Progenitor cell of endocrine pancreas (in vitro differentiated cells): ENCODE data around the gene SPEF1. TPM values are rescaled to one million over a fixed set of nuclear protein-coding genes. Genes with fewer than 3 reads are reported as not detected.

Source experiments
- DNase-seq: peaks from one replicate; pipeline ENCODE4 v3.0.0; 2021; ENCODE audit warnings: low spot score; ENCODE audit not compliant: unreplicated experiment
- H3K27ac Mint-ChIP-seq: 2 replicates; pipeline ENCODE4 v1.8.0; 2021; ENCODE audit warnings: mild to moderate bottlenecking, moderate library complexity, mixed read lengths
- H3K27me3 Mint-ChIP-seq: 2 replicates; pipeline ENCODE4 v1.8.0; 2021; ENCODE audit warnings: mixed read lengths
- H3K36me3 Mint-ChIP-seq: 2 replicates; pipeline ENCODE4 v1.8.0; 2022; ENCODE audit warnings: mixed read lengths; ENCODE audit not compliant: insufficient read depth
- H3K4me1 Mint-ChIP-seq: 2 replicates; pipeline ENCODE4 v1.8.0; 2021; ENCODE audit warnings: low read depth, mixed read lengths
- H3K4me3 Mint-ChIP-seq: 2 replicates; pipeline ENCODE4 v1.8.0; 2021; ENCODE audit warnings: low read depth, mild to moderate bottlenecking, moderate library complexity, mixed read lengths
- H3K9me3 Mint-ChIP-seq: 2 replicates; pipeline ENCODE4 v1.8.0; 2021; ENCODE audit warnings: low read depth, mixed read lengths
- total RNA-seq: library from RNA; stranded (reverse); gene quantifications from 2 replicates; pipeline ENCODE4 v1.2.1, GENCODE V29; 2021
- TF ChIP-seq, protein P1 (sequence below): fragments of 200-600 bp; sonication (generic); IDR thresholded peaks from one replicate; pipeline ENCODE4 v1.5.0; 2021; ENCODE audit warnings: antibody characterized with exemption, mild to moderate bottlenecking; ENCODE audit not compliant: unreplicated experiment

Gene SPEF1
- total RNA-seq, 1 donor from 2014 or later = 1.9 TPM

DNA sequence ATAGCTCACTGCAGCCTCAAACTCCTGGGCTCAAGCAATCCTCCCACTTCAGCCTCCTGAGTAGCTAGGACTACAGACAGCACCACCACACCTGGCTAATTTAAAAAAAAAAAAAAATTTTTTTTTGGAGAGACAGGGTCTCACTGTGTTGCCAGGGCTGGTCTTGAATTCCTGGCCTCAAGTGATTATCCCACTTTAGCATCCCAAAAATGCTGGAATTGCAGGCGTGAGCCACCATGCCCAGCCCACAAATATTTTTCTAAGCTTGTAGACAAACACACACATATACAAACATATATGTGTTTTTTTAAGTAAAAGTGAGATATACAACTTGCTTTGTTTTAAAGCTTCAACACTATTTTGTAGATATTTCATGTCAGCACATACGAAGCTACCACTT lies 38.0 kb downstream of the SPEF1 start:
- Mint-ChIP-seq H3K36me3 (no peaks in the 10 kb centered on the region), H3K27me3 (peaks cover 54% of the 10 kb centered on the region), H3K27ac (no peak overlapping the region), H3K9me3 (no peaks in the 10 kb centered on the region), H3K4me3 (no peak overlapping the region), H3K4me1 (peaks cover 3% of the 10 kb centered on the region)
- TF ChIP-seq, protein P1, sequence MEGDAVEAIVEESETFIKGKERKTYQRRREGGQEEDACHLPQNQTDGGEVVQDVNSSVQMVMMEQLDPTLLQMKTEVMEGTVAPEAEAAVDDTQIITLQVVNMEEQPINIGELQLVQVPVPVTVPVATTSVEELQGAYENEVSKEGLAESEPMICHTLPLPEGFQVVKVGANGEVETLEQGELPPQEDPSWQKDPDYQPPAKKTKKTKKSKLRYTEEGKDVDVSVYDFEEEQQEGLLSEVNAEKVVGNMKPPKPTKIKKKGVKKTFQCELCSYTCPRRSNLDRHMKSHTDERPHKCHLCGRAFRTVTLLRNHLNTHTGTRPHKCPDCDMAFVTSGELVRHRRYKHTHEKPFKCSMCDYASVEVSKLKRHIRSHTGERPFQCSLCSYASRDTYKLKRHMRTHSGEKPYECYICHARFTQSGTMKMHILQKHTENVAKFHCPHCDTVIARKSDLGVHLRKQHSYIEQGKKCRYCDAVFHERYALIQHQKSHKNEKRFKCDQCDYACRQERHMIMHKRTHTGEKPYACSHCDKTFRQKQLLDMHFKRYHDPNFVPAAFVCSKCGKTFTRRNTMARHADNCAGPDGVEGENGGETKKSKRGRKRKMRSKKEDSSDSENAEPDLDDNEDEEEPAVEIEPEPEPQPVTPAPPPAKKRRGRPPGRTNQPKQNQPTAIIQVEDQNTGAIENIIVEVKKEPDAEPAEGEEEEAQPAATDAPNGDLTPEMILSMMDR = no peak
- DNase-seq = no peak

DNA sequence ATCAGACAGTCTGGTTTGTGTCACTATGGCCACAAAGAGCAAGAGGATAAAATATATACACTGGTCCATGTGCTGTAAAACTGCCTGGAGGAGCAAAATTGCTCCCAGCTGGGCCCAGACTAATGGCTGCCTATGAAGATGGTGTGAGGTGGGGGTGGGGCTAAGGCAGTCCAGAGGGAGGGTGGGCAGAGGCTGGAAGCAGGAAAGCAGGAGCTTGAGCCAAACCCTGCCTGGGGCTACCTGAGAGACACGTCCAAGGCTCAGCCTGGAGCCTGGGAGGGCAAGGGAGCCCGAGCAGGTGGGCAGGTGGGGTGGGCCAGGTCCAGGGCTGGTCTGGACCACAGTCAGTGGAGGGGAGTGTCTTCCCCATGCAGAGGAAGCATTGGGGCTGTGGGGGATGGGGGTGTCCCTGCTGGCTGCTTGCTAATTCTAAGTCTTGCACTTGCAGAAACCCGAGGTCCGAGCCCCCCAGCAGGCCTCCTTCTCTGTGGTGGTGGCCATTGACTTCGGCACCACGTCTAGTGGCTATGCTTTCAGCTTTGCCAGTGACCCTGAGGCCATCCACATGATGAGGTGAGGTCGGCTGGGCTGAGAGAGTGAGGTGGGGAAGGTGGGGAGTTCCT lies 39.3 kb downstream of the SPEF1 start:
- TF ChIP-seq, protein P1 = no peak
- Mint-ChIP-seq H3K36me3 (no peaks in the 10 kb centered on the region), H3K27ac (no peak overlapping the region), H3K9me3 (no peaks in the 10 kb centered on the region), H3K27me3 (peaks cover 46% of the 10 kb centered on the region), H3K4me3 (no peak overlapping the region), H3K4me1 (peaks cover 7% of the 10 kb centered on the region)
- no peak for DNase-seq

DNA sequence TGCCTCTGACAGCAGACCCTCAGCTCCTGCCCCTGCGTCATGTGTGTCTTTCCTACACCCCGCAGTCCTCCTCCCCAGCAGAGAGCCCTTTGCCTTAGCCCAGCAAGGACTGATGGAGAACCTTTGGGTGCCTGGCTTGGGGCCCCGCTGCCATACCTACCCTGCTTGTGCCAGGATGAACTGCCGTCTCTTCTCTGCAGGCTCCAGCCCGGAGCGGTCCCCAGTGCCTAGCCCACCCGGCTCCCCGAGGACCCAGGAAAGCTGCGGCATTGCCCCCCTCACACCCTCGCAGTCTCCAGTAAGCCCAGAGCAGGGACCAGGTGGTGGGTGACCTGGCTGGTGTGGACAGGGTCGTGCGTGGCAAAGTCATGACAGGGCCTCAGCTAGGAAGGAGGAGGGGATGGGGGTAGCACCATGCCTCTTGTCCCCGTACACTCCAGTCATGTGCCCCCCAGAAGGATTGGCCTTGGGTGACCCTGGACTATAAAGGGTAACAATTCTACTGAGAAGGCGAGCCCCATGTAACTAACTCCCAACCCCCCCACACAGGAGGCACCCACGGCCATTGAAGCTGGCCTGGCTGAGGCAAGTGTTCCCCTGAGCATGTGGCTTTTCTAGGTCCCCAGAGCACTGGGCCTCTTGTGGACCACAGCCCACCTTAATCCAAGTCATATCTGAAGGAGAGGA lies 40.5 kb downstream of the SPEF1 start:
- TF ChIP-seq, protein P1 = no peak
- Mint-ChIP-seq H3K4me3 (no peak overlapping the region), H3K27me3 (peaks cover 41% of the 10 kb centered on the region), H3K27ac (no peak overlapping the region), H3K9me3 (no peaks in the 10 kb centered on the region), H3K4me1 (peaks cover 12% of the 10 kb centered on the region), H3K36me3 (no peaks in the 10 kb centered on the region)
- no peak for DNase-seq

DNA sequence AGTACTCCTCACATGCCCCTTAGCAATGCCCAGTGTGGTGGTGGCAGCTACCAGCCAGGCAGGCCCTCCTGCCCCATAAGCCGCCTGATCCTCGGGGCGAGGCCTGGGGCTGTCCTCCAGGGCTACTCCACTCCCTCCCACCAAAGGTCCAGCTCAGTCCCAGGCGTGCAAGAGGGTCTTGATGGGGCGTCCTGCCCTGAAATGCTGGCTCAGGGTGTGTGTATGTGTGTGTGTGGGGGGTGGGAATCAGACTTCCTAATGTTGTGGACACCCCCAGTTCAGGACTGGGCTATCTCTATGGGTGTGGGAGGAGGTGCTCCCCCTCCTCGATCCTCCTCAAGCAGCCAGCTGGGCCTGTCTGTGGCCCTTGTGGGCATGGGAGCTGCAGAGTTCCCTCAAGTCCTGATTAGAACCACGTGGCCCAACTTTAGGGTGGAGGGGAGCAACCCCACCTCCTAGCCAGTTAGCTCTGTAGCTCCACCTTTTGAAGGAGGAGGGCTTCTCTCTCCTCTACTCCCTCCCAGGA lies 41.3 kb downstream of the SPEF1 start:
- no peak for DNase-seq
- peaks cover 14% of the 10 kb centered on the region for H3K4me1 Mint-ChIP-seq
- no peak overlapping the region for H3K4me3 Mint-ChIP-seq

More for the DNA sequence above, 41.3 kb downstream of the SPEF1 start:
- no peak overlapping the region for H3K27ac Mint-ChIP-seq
- peaks cover 37% of the 10 kb centered on the region for H3K27me3 Mint-ChIP-seq
- H3K36me3 Mint-ChIP-seq = no peaks in the 10 kb centered on the region
- TF ChIP-seq, protein P1 = no peak
- H3K9me3 Mint-ChIP-seq = no peaks in the 10 kb centered on the region
